ENCODE measurements around the gene MASP1.

MASP1 gene

DNA sequence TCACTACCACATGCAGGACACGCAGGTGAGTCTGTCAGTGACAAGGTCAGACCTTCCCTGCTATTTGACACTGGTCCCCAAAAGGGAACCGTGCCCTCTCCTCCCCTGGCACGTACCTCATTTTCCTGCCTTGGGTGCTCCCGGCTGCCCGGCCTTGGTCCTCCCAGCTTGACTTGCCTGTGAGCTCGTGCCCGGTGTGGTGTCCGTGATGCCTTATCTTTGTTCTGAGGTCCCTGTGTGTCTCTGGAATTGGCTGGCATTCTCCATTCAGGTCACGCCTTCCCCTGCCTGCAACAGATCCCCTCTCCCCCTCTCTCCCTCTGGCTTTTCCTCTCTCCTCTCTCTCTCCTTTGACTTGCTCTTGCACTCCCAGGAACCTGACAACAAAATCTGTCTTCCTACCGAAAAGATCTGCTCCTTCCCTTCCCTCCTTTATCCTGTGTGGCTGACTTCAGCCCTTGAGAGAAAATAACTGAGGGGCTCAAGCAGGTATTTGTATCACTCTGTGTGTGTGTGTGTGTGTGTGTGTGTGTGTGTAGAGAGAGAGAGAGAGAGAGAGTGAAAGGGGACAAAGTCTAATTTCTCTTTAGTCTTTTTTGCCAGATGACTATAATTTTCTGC, at the start of gene MASP1:
Gene MASP1 (minus strand): TSS at position 226 of the 621 bp plus-strand sequence. CDS start 105 bp downstream, at position 121.
- DNase-seq (ENCODE audit: low read depth) = no peak

GRCh38 chr3:187340578-187340977, 49.0 kb upstream of the MASP1 start:
- no peak for DNase-seq (ENCODE audit: low read depth)

GRCh38 chr3:187336322-187336721, 44.8 kb upstream of the MASP1 start:
- no peak for DNase-seq (ENCODE audit: low read depth)

- no peak for DNase-seq (ENCODE audit: low read depth)
These were observed 43.4 kb upstream of the MASP1 start for GRCh38 chr3:187334904-187335303.

GRCh38 chr3:187328691-187329090, 37.2 kb upstream of the MASP1 start:
- DNase-seq (ENCODE audit: low read depth) = no peak

DNA sequence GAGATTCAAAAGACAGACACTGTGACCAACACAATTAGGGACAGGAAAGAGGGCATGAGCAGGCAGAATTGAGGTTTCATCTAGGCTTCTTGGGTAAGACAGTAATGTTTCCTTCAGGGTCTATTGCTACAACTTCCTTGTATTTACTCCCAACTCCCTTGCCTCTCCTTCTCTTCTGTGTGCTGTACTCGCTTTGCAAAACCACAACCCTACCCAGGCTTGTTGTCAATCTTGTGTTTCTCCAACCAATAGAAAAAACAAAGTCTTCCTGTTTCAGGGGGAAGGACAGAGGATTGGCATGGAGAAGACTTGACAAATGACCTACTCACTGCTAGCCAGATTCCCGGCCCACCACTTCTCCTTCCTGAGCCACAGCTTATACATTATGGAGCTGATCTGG, 36.3 kb upstream of the MASP1 start:
- DNase-seq (ENCODE audit: low read depth) = no peak

DNA sequence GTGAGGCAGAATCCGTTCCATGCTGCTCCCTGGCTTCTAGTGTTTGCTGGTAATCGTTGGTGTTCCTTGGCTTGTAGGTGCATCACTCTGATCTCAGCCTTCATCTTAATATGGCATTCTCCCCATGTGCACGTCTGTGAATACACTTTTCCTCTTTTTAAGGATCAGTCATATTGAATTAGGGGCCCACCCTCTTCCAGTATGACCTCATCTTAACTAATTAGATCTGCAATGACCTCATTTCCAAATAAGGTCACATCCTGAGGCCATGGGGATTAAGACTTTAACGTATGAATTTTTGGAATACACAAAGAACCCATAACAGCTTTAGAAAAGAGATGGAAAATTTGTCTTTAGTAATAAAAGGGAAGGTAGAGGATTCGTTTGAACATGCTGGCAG, 34.1 kb upstream of the MASP1 start:
- no peak for DNase-seq (ENCODE audit: low read depth)

- DNase-seq (ENCODE audit: low read depth) = no peak
These were observed 31.6 kb upstream of the MASP1 start for GRCh38 chr3:187323091-187323490.

DNA sequence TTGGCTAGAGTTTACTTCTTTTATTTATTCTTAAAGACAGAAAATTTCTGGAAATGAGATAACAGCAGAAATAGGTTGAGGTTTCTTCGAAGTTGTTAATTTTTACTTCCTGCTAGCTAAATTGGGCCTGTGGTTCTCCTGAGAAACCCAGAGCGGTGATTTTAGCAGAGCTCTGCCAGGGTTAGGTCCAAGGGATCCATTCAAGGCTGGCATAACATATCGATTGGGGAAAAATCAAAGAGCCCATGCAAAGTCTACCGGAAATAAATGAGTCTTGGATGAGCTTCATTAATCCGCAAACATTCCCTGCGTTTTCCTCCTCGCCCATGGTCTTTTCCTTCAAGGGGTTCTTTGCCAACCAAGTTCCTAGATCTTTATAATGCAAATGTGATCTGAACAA, 30.8 kb upstream of the MASP1 start:
- no peak for DNase-seq (ENCODE audit: low read depth)

DNA sequence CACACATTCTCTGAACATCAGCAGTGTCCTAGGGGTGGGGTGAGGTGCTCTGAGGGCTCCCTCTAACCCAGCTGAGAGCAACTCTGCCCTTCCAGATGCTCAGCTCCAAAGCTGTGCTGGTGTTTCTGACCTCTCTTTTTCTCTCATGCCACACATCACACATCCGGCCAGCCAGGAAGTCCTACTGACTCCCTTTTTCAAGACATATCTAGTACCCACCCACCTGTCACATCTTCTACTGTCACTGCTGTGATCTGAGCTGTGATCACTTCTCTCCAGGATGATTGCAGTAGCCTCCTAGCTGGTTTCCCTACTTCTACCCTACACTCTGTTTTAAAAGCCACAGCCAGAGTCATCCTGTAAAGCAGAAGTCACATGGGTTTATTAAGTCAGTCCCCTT, 30.2 kb upstream of the MASP1 start:
- no peak for DNase-seq (ENCODE audit: low read depth)

DNA sequence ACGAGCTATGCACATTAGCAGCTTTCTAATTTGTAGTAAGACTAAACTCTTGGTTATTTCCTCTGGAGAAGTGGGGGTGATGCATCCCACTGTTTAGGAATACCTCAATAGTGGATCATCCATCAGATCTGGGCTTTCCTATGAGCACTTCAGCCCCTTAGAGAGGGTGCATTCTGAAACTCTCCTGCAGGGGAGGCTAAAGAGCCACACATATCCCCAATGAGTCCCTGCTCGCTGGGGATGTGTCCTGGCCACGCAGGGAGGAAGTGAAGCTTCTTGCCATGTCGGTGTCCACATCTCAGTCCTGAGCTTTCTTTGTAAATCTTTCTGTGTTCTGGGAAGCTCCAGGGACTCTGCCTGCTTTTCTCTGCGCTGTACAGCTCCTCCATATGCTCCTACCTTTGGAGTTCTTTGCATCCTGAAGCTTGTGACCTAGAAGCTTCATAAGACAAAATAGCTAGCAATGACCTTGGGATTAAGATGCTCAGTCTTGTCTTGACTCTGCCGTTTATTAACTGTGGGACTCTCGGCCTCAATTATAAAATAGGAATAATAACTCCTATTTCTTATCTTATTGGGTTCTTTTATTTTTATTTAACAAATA, 28.3 kb upstream of the MASP1 start:
- DNase-seq (ENCODE audit: low read depth) = no peak

DNA sequence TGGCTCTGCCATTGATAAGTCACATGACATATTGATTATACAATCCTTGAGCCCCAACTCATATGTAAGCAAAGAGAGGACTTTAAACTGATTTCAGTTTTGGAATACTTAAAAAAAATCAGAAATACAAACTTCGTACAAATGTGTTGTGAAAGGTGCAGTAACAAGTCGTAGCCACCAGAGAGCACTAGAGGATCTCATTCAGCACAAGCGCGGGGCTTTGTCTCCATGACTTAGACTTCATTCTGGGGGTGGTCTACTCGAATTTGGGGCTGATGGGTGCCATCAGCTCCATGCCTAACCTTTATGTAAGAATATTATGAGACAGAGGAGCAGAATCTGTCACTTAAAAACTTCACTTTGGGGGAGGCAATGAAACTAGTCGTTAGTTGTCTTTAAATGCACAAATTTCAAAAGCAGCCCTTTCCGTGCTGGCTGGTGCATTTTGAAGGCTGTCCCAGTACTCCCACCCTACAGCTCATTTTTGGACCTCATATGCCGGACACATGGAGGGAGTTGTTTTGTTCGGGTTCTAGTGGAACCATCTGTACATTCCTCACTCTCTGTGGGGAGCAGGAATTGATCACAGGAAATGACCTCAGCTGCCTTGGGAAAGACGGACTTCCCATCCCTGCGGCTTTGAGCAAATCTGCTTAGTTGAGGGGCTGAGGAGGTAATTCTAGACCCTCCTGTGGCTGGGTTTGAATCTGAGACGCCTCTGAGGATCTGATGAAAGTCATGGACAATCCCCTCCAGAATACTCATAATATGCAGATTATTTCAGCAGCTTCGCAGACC, 27.5 kb upstream of the MASP1 start:
- no peak for DNase-seq (ENCODE audit: low read depth)

DNA sequence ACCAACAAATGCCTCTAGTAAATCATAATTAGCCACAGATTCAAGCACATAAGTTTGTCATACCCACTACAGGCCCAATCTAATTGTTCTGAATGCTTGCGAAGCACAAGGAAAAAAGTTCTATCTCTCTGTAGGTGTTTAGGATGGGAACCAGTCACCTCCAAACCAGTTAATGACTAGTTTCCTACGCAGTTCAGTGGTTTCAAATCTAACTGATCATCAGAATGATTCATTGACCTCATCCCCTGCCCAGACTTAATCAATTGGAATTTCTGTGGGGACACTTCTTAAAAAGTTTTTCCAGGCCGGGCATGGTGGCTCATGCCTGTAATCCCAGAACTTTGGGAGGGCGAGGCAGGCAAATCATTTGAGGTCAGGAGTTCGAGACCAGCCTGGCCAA, 24.3 kb upstream of the MASP1 start:
- DNase-seq (ENCODE audit: low read depth) = no peak

GRCh38 chr3:187314176-187314575, 22.6 kb upstream of the MASP1 start:
- DNase-seq (ENCODE audit: low read depth) = no peak

GRCh38 chr3:187310954-187311470, 19.5 kb upstream of the MASP1 start:
- no peak for DNase-seq (ENCODE audit: low read depth)

DNA sequence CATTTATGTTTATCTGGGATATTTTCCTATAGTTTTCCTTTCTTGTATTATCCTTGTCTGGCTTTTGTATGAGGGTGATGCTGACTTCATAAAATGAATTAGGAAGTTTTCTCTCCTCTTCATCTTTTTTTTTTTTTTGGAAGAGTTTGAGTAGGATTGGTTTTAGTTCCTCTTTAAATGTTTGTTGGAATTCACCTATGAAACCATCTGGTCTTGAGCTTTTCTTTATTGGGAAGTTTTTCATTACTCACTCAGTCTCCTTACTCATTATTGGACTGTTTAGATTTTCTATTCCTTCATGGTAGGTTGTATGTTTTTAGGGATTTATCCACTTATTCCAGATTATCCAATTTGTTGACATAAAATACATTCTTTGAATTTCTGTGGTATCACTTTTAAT, 18.7 kb upstream of the MASP1 start:
- no peak for DNase-seq (ENCODE audit: low read depth)

DNA sequence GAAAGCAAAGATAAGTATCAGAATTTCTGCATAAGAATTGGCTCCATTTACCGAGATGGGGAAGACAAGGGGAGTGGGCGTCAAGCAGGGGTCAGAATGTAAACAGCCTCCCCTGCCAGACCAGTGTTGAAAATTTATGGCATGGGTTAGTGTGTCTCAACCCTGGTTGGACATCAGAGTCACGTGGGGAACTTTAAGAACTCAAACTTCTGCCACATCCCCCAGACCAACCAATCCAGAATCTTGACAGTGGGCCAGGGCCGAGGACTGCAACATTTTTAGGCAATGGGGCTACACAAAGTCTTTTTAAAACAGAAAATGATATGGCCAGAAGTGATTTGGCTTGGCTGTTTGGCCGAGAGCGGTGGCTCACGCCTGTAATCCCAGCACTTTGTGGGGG, 14.3 kb upstream of the MASP1 start:
- no peak for DNase-seq (ENCODE audit: low read depth)

GRCh38 chr3:187299611-187300010, 8.1 kb upstream of the MASP1 start:
- DNase-seq (ENCODE audit: low read depth) = no peak

DNA sequence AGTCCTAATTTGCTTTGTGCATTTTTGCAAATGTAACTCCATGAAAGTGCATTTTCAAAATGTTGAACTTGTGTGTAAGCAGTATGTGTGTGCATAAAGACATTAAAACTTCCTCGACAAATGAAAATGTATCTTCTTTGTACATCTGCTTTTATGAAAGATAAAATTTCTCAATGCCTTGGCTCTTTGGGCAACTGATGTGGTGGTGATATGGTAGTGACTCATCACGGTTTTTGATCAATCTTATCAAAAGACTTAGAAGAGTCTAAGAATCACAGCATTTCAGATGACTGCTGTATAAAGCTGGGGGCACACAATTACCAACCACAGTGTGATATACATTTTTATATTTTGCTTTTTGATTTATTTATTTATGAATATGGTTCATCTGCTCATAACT, 5.4 kb upstream of the MASP1 start:
- no peak for DNase-seq (ENCODE audit: low read depth)

DNA sequence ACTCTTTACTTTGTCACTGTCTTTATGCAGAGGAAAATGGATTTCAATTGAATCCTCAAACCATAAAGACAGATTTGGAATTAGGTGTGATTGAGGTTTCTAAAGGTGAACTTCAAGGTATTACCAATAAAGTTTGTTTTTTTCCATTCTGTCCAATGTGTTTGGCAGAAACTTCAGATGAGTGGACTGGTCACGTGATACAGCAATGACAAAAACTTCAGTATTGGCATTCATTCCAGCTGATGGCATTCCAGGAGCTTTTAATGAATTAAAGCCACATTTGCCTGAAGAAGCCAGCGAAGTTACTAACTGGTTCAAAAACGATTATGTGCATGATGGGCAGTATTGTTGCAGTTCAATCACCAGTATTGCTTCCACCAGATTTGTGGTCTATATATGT, 4.5 kb upstream of the MASP1 start:
- DNase-seq (ENCODE audit: low read depth) = no peak

- no peak for DNase-seq (ENCODE audit: low read depth)
These were observed 3.9 kb upstream of the MASP1 start for GRCh38 chr3:187295316-187296034.
